Ureter (tissue), 1 donor: Measurements from ENCODE around the gene GJB5. TPM values are rescaled to one million over a fixed set of nuclear protein-coding genes. Genes with fewer than 3 reads are reported as not detected.
"Not testable (repeated sequence)": the region's sequence is repeated elsewhere in the genome, so short reads cannot be mapped to it uniquely, and the experiment has no call there.

Experiments used
- DNase-seq: peaks from one replicate; pipeline ENCODE4 v3.0.0-alpha.2; 2020; ENCODE audit warnings: low spot score
- total RNA-seq: library from RNA; stranded (reverse); gene quantifications from one replicate; pipeline ENCODE4 v1.2.4, GENCODE V29; 2023
- donor health status: DM: yes; HTN: yes; CAD: no.

Gene GJB5
- 8.5 TPM for total RNA-seq

DNA sequence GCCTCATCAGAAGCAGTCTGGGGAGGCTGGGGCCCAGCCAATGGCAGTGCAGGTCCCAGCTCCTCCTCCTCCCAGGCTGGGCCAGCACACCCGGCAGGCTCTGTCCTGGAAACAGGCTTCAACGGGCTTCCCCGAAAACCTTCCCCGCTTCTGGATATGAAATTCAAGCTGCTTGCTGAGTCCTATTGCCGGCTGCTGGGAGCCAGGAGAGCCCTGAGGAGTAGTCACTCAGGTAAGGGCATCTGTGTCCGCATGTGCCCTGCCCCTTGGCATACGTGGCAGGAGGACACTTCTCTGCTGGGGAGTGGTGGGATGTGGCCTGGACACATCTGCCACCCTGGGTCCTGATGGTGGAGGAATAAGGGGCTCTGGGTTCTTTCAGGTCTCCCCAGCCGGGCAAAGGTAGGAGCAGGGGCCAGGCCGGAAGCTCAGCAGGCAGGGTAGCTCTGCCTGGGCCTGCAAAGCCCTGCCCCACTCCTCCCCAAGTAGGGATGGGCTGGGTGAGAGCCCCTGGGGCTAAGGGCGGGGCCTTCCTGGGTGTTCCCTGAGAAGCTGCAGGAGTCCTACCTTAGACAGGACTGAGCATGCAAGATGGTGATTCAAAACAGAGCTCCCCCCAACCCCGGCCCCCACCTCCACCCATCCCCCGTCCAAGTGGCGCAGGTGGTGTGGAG lies at the start of gene GJB5:
TSS of gene GJB5 (plus strand) at position 84 of the 674 bp plus-strand sequence. CDS start 2,284 bp downstream, outside the sequence.
- peak; percentile 90 for DNase-seq

DNA sequence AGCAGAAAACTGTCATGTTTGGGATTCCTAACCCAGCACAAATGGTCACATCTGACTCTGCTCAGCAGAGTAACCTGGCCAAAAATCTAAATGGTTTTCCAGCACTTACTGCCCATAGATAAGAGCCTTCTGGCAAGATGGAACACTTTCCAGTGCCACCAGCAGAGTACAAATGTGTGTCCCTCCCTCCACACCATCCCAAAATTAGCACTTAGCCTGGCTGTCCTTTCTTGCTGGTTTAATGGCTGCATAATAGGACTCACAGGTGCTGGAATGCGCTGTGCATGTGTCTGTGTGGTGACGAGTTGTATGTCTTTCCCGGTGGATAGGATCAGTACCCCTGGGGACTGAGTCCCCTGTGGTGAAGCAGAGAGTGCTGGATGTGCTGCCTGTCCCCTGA lies 49.8 kb upstream of the GJB5 start:
- no peak for DNase-seq

DNA sequence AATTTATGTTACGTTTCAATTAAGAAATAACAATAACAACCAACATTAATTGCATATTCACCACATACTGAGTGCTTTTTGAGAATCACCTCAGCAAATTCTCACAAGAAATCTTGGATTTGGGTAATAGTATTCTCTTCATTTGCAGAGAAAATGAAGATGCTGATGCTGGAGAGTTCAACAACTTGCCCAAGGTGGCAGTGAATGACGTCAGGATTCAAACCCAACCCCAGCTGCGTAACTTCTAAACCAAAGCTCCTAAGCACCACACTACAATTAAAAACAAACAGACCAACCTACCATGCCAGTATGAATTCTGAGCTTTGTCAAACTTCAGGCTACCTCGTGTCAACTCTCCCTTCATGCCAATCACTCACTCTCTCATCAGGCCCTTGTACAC lies 46.7 kb upstream of the GJB5 start:
- no peak for DNase-seq

GRCh38 chr1:34709547-34709946 lies 45.3 kb upstream of the GJB5 start:
- no peak for DNase-seq

- no peak for DNase-seq
Measured at GRCh38 chr1:34710812-34711211, 44.0 kb upstream of the GJB5 start.

- DNase-seq, result no peak
Measured at GRCh38 chr1:34711485-34711884, 43.4 kb upstream of the GJB5 start.

GRCh38 chr1:34712007-34712688 lies 42.7 kb upstream of the GJB5 start:
- no peak for DNase-seq

- DNase-seq, result no peak
Measured at GRCh38 chr1:34713443-34713842, 41.4 kb upstream of the GJB5 start.

DNA sequence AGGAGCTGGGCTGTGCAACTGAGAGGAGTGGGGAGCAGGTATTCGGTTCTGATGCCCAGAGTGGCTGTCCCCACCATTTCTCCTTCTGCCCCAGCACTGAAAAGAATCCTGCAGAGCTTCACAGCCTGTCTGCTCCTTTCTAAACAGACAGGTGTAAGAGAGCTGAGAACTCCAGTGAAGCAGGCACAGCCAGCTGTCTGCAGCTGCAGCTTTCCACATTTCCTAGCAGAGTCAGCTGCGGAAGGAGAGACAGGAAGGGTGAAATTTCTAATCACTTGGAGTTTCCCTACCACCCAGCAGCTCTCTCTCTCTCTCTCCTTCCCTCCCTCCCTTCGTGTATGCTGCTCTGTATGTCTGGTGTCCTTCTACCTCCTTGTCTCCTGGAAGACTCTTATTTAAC lies 40.5 kb upstream of the GJB5 start:
- no peak for DNase-seq

GRCh38 chr1:34715139-34715538 lies 39.7 kb upstream of the GJB5 start:
- no peak for DNase-seq

- DNase-seq, result no peak
Measured at GRCh38 chr1:34721241-34721640, 33.6 kb upstream of the GJB5 start.

DNA sequence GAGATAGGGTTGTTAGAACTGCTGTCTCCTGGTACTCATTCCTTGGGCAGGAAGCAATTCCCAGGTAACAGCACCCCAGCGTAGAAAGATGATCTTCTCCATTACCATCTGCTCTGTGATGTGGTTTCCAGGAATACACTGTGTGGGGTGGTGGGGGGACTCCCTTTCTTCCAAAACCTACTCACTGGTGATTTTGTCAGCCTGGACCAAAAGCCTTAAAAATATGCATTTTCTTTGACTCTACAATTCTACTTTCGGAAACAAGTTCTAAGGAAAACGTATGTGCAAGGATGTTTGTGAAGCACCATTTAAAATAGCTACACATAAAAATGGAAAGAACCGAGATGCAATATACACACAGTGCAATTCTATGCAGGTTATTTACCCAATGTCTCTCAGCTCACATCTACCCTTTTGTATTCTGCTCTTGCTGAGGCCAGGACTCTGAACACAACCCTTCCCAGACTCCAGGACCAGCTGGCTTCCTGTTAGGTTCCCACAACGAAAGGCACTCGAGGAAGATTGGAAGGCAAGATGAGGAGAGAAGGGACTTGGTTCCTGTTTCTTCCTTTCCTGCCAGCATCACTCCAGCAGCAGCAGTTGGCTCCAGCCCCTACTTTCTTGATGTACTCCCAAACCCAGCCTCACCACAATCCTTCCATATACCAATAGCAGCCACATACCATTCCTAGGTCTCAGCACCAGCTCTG lies 33.0 kb upstream of the GJB5 start:
- DNase-seq, result no peak

DNA sequence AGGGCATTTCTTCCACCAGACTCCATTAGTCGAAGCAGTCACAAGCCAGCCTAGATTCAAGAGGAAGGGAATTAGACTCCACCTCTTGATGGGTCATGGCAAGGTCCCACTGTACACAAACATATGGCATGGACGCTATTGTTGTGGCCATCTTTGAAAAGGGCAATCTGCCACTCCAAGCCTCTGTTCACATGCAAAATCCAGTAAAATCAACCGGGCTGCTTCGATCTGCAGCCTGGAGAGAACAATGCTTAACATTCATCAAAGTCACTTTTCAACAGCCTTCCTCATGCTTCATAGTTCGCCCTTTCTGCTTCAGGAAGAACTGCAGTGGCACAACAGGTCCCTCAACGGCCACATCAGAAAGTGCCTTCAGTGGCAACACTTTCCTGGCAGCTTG lies 28.0 kb upstream of the GJB5 start:
- DNase-seq, result no peak

DNA sequence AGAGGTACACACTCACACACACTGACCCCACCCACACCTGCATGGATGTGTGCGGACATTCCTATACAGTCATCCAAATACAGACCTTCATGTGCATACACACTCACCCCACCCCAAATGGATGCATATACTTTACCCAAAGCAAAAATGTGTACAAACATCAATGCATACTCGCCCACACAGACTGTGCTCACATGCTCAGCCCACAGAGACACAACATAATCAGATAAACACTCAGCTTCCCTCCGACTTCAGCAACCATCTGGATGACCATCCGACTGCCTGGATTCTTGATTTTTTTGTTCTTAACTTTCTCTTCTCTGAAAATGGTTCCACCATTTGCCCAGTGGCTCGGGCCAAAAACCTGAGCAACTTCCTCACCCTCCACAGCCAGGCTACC lies 24.4 kb upstream of the GJB5 start:
- DNase-seq, result no peak

GRCh38 chr1:34732831-34733230 lies 22.0 kb upstream of the GJB5 start:
- DNase-seq, result not testable (repeated sequence)

DNA sequence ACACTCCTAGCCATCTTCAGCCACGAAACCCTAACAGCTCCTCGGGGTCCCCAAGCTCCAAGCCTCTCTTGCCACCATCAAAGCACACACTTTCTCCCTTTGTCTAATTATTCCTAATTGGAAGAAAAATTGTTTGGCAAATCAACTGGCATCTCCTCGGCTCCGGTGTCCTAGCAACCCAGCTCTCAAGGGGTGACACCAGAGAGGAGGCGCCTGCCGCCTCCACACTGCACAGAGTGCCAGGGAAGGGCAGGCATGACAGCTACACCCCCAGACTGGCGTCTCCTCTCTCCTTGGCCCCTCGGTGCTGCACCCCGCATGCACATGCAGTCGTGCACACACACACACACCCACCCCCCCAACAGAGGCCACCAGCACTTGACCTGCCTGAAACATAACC lies 18.2 kb upstream of the GJB5 start:
- no peak for DNase-seq

GRCh38 chr1:34737236-34737635 lies 17.6 kb upstream of the GJB5 start:
- not testable (repeated sequence) for DNase-seq

- no peak for DNase-seq
Measured at GRCh38 chr1:34739613-34740012, 15.2 kb upstream of the GJB5 start.

GRCh38 chr1:34740161-34740868 lies 14.5 kb upstream of the GJB5 start:
- no peak for DNase-seq

GRCh38 chr1:34742667-34743270 lies 12.1 kb upstream of the GJB5 start:
- peak; percentile 71 for DNase-seq

DNA sequence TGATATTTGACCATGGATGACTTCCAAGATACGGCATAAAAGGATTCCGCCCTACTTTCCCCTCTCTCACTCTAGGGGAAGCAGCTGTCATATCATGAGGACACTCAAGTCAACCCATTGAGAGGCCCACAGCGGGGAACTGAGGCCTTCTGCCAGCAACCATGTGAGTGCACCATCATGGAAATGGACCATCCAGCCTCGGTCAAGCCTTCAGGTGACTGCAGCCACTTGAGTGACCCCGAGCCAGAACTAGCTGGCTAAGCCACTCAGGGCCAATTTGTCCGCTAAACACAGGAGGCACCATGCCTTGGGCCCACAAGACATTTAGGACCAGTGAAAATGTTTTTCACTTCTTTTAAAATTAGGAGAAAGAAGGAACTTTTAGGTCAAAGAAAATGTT lies 11.1 kb upstream of the GJB5 start:
- DNase-seq, result no peak

DNA sequence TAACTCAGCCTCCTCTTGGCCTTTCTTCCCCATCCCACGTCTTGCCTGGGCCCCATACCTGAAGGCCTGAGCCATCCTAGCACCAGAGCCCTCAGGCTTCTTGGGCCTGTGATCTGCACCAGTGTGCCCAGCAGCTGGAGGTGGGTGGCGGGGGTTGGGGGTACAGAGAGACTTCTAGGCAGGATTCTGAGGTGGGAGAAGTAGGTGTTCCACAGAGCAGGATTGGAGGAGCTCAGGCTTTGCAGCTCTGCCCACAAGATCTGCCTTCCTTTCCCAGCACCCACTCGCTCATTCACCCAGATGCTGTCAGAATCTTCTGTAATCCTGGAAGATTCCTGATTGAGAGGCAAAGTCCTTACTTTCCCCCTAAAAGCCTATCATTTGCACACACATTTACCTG lies 10.0 kb upstream of the GJB5 start:
- no peak for DNase-seq
